ENCODE data around the gene SH3TC2. TPM values are rescaled to one million over a fixed set of nuclear protein-coding genes. Genes with fewer than 3 reads are reported as not detected.

Gene SH3TC2
- total RNA-seq, 4 donors from 2014 or later, result 0.10 to 0.41 (median 0.20) TPM; not detected in 1

GRCh38 chr5:148957591-148958202, 105.2 kb downstream of the SH3TC2 start:
- no peak overlapping the region for H3K4me3 ChIP-seq
- DNase-seq, result no peak
- no peak overlapping the region for H3K27ac ChIP-seq
- TF ChIP-seq CTCF (IDR thresholded peaks at IDR 0.05 in 4 of 5, conservative IDR thresholded peaks at IDR 0.05 in 1 of 5) (peak; percentile 74 to 86 (median 79)), POLR2A (IDR thresholded peaks at IDR 0.05) (no peak)
- peaks cover 0 to 6% of the 10 kb centered on the region in 2 donors for H3K4me1 ChIP-seq
- in situ Hi-C loops (cut with MboI; ENCODE audit: low sequenced_read_pairs in 4 of 4), result loop anchor here in 2 of 4 donors (5.0 to 10.0 kb wide), 2 partner anchors 120 to 133 kb away; partner anchors contain the start of gene ADRB2 (in 1 of the 2)
- H3K27me3 ChIP-seq, result no peaks in the 10 kb centered on the region
- H3K36me3 ChIP-seq, result no peaks in the 10 kb centered on the region
- no peaks in the 10 kb centered on the region for H3K9me3 ChIP-seq
- peak; percentile 19 to 29 for ATAC-seq
- intact Hi-C loops (cut with DNase I; ENCODE audit: low total_unique reads), result loop anchor here (2.0 to 5.0 kb wide), 2 partner anchors 45 to 215 kb away; no protein-coding TSS in a partner anchor

GRCh38 chr5:148956477-148957385, 106.1 kb downstream of the SH3TC2 start:
- no peak overlapping the region for H3K4me3 ChIP-seq
- DNase-seq (no peak), ATAC-seq (no peak)
- H3K4me1 ChIP-seq, result peaks cover 2 to 6% of the 10 kb centered on the region in 2 donors
- no peaks in the 10 kb centered on the region for H3K9me3 ChIP-seq
- TF ChIP-seq CTCF (IDR thresholded peaks at IDR 0.05 in 4 of 5, conservative IDR thresholded peaks at IDR 0.05 in 1 of 5), result no peak
- TF ChIP-seq POLR2A (IDR thresholded peaks at IDR 0.05), result no peak
- H3K27ac ChIP-seq, result no peak overlapping the region
- in situ Hi-C loops (cut with MboI; ENCODE audit: low sequenced_read_pairs in 4 of 4), result loop anchor here in 2 of 4 donors (5.0 to 10.0 kb wide), 2 partner anchors 119 to 132 kb away; partner anchors contain the start of gene ADRB2 (in 1 of the 2)
- no peaks in the 10 kb centered on the region for H3K27me3 ChIP-seq
- H3K36me3 ChIP-seq, result no peaks in the 10 kb centered on the region
- intact Hi-C loops (cut with DNase I; ENCODE audit: low total_unique reads), result loop anchor here (2.0 to 5.0 kb wide), 2 partner anchors 44 to 214 kb away; no protein-coding TSS in a partner anchor

MicroRNA genes within 50 kb of the gene (microRNA counts, 767-probe panel; counts per million panel counts)
- 356 to 448 counts per million in 2 donors for microRNA hsa-miR-584-5p

Small RNA genes within 50 kb of the gene (microRNA-seq; reads per million reads assigned to microRNA genes)
- 13.0 to 17.1 reads per million in 2 donors for gene MIR584 (ENCODE audit: borderline replicate concordance in 2 of 2)

Other genes starting within 250 kb of the SH3TC2 start
- gene ADRB2, start 236.5 kb downstream of the SH3TC2 start, total RNA-seq, result 10 to 100 TPM in 1 of 4 donors, 1 to 10 TPM in 3; 4.2 to 17.3 (median 6.8) TPM
- 100 to 1,000 TPM in 1 of 4 donors, 10 to 100 TPM in 3; 37.5 to 155 (median 67.7) TPM for gene ABLIM3, start 78.4 kb upstream of the SH3TC2 start, total RNA-seq
- gene AFAP1L1, start 208.8 kb upstream of the SH3TC2 start, total RNA-seq, result 10 to 100 TPM; 28.6 to 39.9 (median 32.9) TPM